HCT116 (cell line): ENCODE measurements around the gene GBGT1. TPM values are rescaled to one million over a fixed set of nuclear protein-coding genes. Genes with fewer than 3 reads are reported as not detected.

ENCODE experiments used
- ATAC-seq: fragments of 200-7000 bp; cut with Tn5 transposase; 2 replicates; pipeline ENCODE4 v1.9.1; 2020; ENCODE audit warnings: mild to moderate bottlenecking, moderate library complexity
- BruUV-seq: library from RNA; stranded (reverse); fragments of 400-500 nt; replicated peaks from 2 replicates; lab custom pipeline; 2021; lab: Mats Ljungman, UMichigan
- CTCF ChIA-PET: fragments of 300-600 bp; sonication (Branson Sonifier 250); formaldehyde crosslinking; loops from one replicate; lab custom pipeline; 2021; ENCODE audit warnings: antibody characterized with exemption; lab: Charles Lee
- POLR2A ChIA-PET: fragments of 300-600, 350-600 bp; sonication (Branson Sonifier 250); formaldehyde crosslinking; loops from one replicate; lab custom pipeline; 2021; ENCODE audit warnings: antibody characterized with exemption; lab: Charles Lee
- RAD21 ChIA-PET, 2 experiments: fragments of 300-600 bp; sonication (Branson Sonifier 250); formaldehyde crosslinking; loops; one replicate each; lab custom pipeline; 2023; ENCODE audit warnings: low total read pairs in 2 of 2; ENCODE audit not compliant: uncharacterized antibody in 2 of 2, unreplicated experiment in 2 of 2, low non-redundant PET in 1 of 2; lab: Charles Lee
- DNase-seq: peaks from one replicate; pipeline ENCODE4 v3.0.0-alpha.2; 2010; ENCODE audit warnings: low read depth, low spot score
- H2AFZ ChIP-seq: fragments of 200-600 bp; shearing (Covaris generic), sonication (generic); 2 replicates; pipeline ENCODE4 v1.6.1; 2017; ENCODE audit warnings: low read depth, mixed run types, mixed read lengths, antibody characterized with exemption, low read length; ENCODE audit not compliant: poor library complexity, severe bottlenecking
- H3K27ac ChIP-seq: 2 replicates; pipeline ENCODE4 v1.5.1; 2012; ENCODE audit warnings: low read depth, low read length
- H3K27me3 ChIP-seq: fragments of 200-600 bp; sonication (generic); 2 replicates; pipeline ENCODE4 v1.6.1; 2016; ENCODE audit warnings: mixed run types, low read length, mixed read lengths; ENCODE audit not compliant: insufficient read depth
- H3K36me3 ChIP-seq, 2 experiments: fragments of 200-500 bp in 1 of 2; fragments of 200-600 bp in 1 of 2; sonication (Bioruptor generic) in 1 of 2; sonication (generic) in 1 of 2; 2 replicates each; pipeline versions ENCODE4 v1.5.1 to v1.6.1; 2014 to 2016; ENCODE audit warnings: low read length in 2 of 2, inconsistent platforms in 1 of 2, mixed read lengths in 1 of 2, mixed run types in 1 of 2; ENCODE audit not compliant: insufficient read depth in 2 of 2, control insufficient read depth in 1 of 2
- H3K4me1 ChIP-seq, 2 experiments: fragments of 200-600 bp in 1 of 2; sonication (generic) in 1 of 2; 2 replicates each; pipeline versions ENCODE4 v1.5.1 to v1.6.1; 2012 to 2017; ENCODE audit warnings: low read length in 2 of 2, inconsistent platforms in 1 of 2, mild to moderate bottlenecking in 1 of 2, mixed read lengths in 1 of 2, mixed run types in 1 of 2, moderate library complexity in 1 of 2; ENCODE audit not compliant: insufficient read depth in 2 of 2, control insufficient read depth in 1 of 2
- H3K4me2 ChIP-seq: fragments of 200-600 bp; sonication (generic); 2 replicates; pipeline ENCODE4 v1.6.1; 2017; ENCODE audit warnings: mixed run types, low read length, mixed read lengths
- H3K4me3 ChIP-seq, 2 experiments: fragments of 200-600 bp in 1 of 2; sonication (generic) in 1 of 2; replicated peaks in 1 of 2; 2 replicates each; pipeline ENCODE4 v1.5.1; 2011 to 2016; ENCODE audit warnings: low read length in 2 of 2, control low read depth in 1 of 2, low read depth in 1 of 2, mild to moderate bottlenecking in 1 of 2, mixed read lengths in 1 of 2, mixed run types in 1 of 2
- H3K79me2 ChIP-seq: fragments of 200-600 bp; sonication (generic); 2 replicates; pipeline ENCODE4 v1.6.1; 2017; ENCODE audit warnings: mild to moderate bottlenecking, mixed run types, low read length, moderate library complexity, mixed read lengths; ENCODE audit not compliant: insufficient read depth
- H3K9ac ChIP-seq: fragments of 200-600 bp; sonication (generic); 2 replicates; pipeline ENCODE4 v1.6.1; 2016; ENCODE audit warnings: low read length, mixed read lengths
- H3K9me2 ChIP-seq: fragments of 200-600 bp; sonication (generic), shearing (Covaris generic); 2 replicates; pipeline ENCODE4 v1.6.1; 2017; ENCODE audit warnings: mixed run types, mild to moderate bottlenecking, moderate library complexity; ENCODE audit not compliant: insufficient read depth
- H3K9me3 ChIP-seq, 2 experiments: fragments of 200-500 bp in 1 of 2; fragments of 200-600 bp in 1 of 2; sonication (Bioruptor generic) in 1 of 2; sonication (generic) in 1 of 2; 2 replicates each; pipeline ENCODE4 v1.6.1; 2014 to 2017; ENCODE audit warnings: low read length in 2 of 2, mixed read lengths in 2 of 2, inconsistent platforms in 1 of 2, low read depth in 1 of 2, mild to moderate bottlenecking in 1 of 2, mixed run types in 1 of 2, moderate library complexity in 1 of 2; ENCODE audit not compliant: control insufficient read depth in 1 of 2, insufficient read depth in 1 of 2
- H4K20me1 ChIP-seq: fragments of 200-600 bp; sonication (generic), shearing (Covaris generic); 2 replicates; pipeline ENCODE4 v1.6.1; 2017; ENCODE audit warnings: mixed run types, mild to moderate bottlenecking, moderate library complexity; ENCODE audit not compliant: insufficient read depth
- CBX3 ChIP-seq: IDR thresholded peaks from 2 replicates; pipeline ENCODE4 v1.6.1; 2012; ENCODE audit warnings: low read depth
- CEBPB ChIP-seq: IDR thresholded peaks from 2 replicates; pipeline ENCODE4 v1.6.1; 2012; ENCODE audit warnings: low read depth
- CTCF ChIP-seq, 3 experiments: fragments of 200-600 bp in 1 of 3; sonication (generic) in 1 of 3; IDR thresholded peaks in 2 of 3; conservative IDR thresholded peaks in 1 of 3; 2 replicates each; pipeline ENCODE4 v1.5.1; 2012 to 2017; ENCODE audit warnings: low read depth in 2 of 3, low read length in 2 of 3, antibody characterized with exemption in 1 of 3, borderline replicate concordance in 1 of 3, control low read depth in 1 of 3, mild to moderate bottlenecking in 1 of 3, mixed read lengths in 1 of 3, mixed run types in 1 of 3, moderate library complexity in 1 of 3; ENCODE audit not compliant: insufficient read depth in 1 of 3
- EGR1 ChIP-seq: IDR thresholded peaks from 2 replicates; pipeline ENCODE4 v1.6.1; 2012; ENCODE audit warnings: low read depth
- ELF1 ChIP-seq: IDR thresholded peaks from 2 replicates; pipeline ENCODE4 v1.6.1; 2012; ENCODE audit warnings: low read depth, borderline replicate concordance
- EZH2phosphoT487 ChIP-seq: fragments of 200-600 bp; IDR thresholded peaks from 2 replicates; pipeline ENCODE4 v1.6.1; 2018; ENCODE audit warnings: antibody characterized with exemption, borderline replicate concordance
- FOSL1 ChIP-seq: IDR thresholded peaks from 2 replicates; pipeline ENCODE4 v1.6.1; 2012; ENCODE audit warnings: low read depth
- POLR2A ChIP-seq: IDR thresholded peaks from 2 replicates; pipeline ENCODE4 v1.7.0; 2011; ENCODE audit warnings: borderline replicate concordance; ENCODE audit not compliant: insufficient read depth, insufficient read length; ENCODE audit errors: extremely low read depth
- POLR2AphosphoS5 ChIP-seq: IDR thresholded peaks from 2 replicates; pipeline ENCODE4 v1.6.1; 2011; ENCODE audit warnings: mild to moderate bottlenecking, low read depth, low read length, moderate library complexity
- RAD21 ChIP-seq: IDR thresholded peaks from 2 replicates; pipeline ENCODE4 v1.6.1; 2012; ENCODE audit warnings: low read depth, mild to moderate bottlenecking
- SP1 ChIP-seq: IDR thresholded peaks from 2 replicates; pipeline ENCODE4 v1.6.1; 2012; ENCODE audit warnings: low read depth
- SRF ChIP-seq: IDR thresholded peaks from 2 replicates; pipeline ENCODE4 v1.6.1; 2012; ENCODE audit warnings: low read depth
- TCF7L2 ChIP-seq: IDR thresholded peaks from 2 replicates; pipeline ENCODE4 v1.7.0; 2011; ENCODE audit warnings: borderline replicate concordance, inconsistent platforms; ENCODE audit not compliant: insufficient read depth, insufficient read length; ENCODE audit errors: extremely low read depth
- YY1 ChIP-seq: IDR thresholded peaks from 2 replicates; pipeline ENCODE4 v1.6.1; 2011; ENCODE audit warnings: low read length, low read depth, moderate library complexity, mild to moderate bottlenecking; ENCODE audit not compliant: insufficient replicate concordance; ENCODE audit errors: extremely low read depth
- ZBTB33 ChIP-seq: IDR thresholded peaks from 2 replicates; pipeline ENCODE4 v1.6.1; 2011; ENCODE audit warnings: mild to moderate bottlenecking, low read length, moderate library complexity; ENCODE audit not compliant: insufficient replicate concordance; ENCODE audit errors: extremely low read depth
- ZNF274 ChIP-seq: fragments of 200-500 bp; sonication (Bioruptor generic); IDR thresholded peaks from 2 replicates; pipeline ENCODE4 v1.6.1; 2014; ENCODE audit warnings: mild to moderate bottlenecking, low read depth, low read length, inconsistent platforms
- intact Hi-C: fragments of 100-400 bp; cut with micrococcal nuclease; formaldehyde crosslinking; loops from 2 replicates; pipeline ENCODE4 v1.10.0; 2022
- total RNA-seq: library from RNA; stranded (reverse); gene quantifications from one replicate; pipeline ENCODE4 v1.2.1, GENCODE V29; 2021; ENCODE audit not compliant: unreplicated experiment

Gene GBGT1
- total RNA-seq, 1 experiment from 2014 or later, result 0.34 TPM

- TF ChIP-seq ELF1 (no peak), POLR2A (no peak), YY1 (no peak), EGR1 (no peak)
Observed at GRCh38 chr9:133137451-133138231, 26.1 kb downstream of the GBGT1 start (continued).

GRCh38 chr9:133135146-133135745 is 28.5 kb downstream of the GBGT1 start:
- no peaks in the 10 kb centered on the region for H3K9me2 ChIP-seq
- peak overlapping the region; percentile 82 for H3K27ac ChIP-seq
- peak; percentile 79 for ATAC-seq
- peak; percentile 90 for DNase-seq
- RAD21 ChIA-PET, result interaction anchor here (0.7 to 1.0 kb wide), 3 partner anchors 9 to 52 kb away, joined by 3 to 4 read pairs (median 3); no protein-coding TSS in a partner anchor
- peak overlapping the region; percentile 66 for H3K9ac ChIP-seq
- CTCF ChIA-PET, result interaction anchor here (1.1 to 4.7 kb wide), 4 partner anchors 9 to 87 kb away, joined by 4 to 61 read pairs (median 22); no protein-coding TSS in a partner anchor
- H3K4me1 ChIP-seq, result peaks cover 42 to 68% of the 10 kb centered on the region in 2 experiments
- POLR2A ChIA-PET, result interaction anchor here (0.9 to 1.5 kb wide), 5 partner anchors 8 to 105 kb away, joined by 3 read pairs; no protein-coding TSS in a partner anchor
- H4K20me1 ChIP-seq, result peaks cover 13% of the 10 kb centered on the region; the same call in 1 of the 2 replicates
- H3K27me3 ChIP-seq, result no peaks in the 10 kb centered on the region
- no peaks in the 10 kb centered on the region for H3K36me3 ChIP-seq
- BruUV-seq, result no TSS peak
- intact Hi-C loops, result no loop called here
- peak overlapping the region; percentile 79 for H3K4me2 ChIP-seq
- no peaks in the 10 kb centered on the region for H3K9me3 ChIP-seq
- TF ChIP-seq TCF7L2 (peak; percentile 48), CBX3 (no peak), CEBPB (no peak), ZNF274 (no peak), ZBTB33 (peak; percentile 46), EGR1 (no peak), ELF1 (no peak), CTCF (IDR thresholded peaks at IDR 0.05 in 2 of 3, conservative IDR thresholded peaks at IDR 0.05 in 1 of 3; ENCODE audit: borderline replicate concordance in 1 of 3, insufficient read depth in 1 of 3, low read depth in 2 of 3, low read length in 2 of 3) (no peak), YY1 (no peak), SRF (no peak), EZH2phosphoT487 (no peak), POLR2AphosphoS5 (peak; percentile 73), RAD21 (no peak), SP1 (no peak), FOSL1 (no peak), POLR2A (no peak)
- H3K79me2 ChIP-seq, result peaks cover 56% of the 10 kb centered on the region
- H3K4me3 ChIP-seq, result peak overlapping the region in 1 of 2 experiments; percentile 37; a peak in 2 of 4 replicates
- H2AFZ ChIP-seq, result no peak overlapping the region
